ENCODE data around the gene RTKN. TPM values are rescaled to one million over a fixed set of nuclear protein-coding genes. Genes with fewer than 3 reads are reported as not detected.

RTKN gene
- total and polyA plus RNA-seq, 10 of the 15 experiments (the other 5 are each of a cell fraction or from before 2014, with no cell fraction given), result 0.50 to 12.3 (median 5.4) TPM

DNA sequence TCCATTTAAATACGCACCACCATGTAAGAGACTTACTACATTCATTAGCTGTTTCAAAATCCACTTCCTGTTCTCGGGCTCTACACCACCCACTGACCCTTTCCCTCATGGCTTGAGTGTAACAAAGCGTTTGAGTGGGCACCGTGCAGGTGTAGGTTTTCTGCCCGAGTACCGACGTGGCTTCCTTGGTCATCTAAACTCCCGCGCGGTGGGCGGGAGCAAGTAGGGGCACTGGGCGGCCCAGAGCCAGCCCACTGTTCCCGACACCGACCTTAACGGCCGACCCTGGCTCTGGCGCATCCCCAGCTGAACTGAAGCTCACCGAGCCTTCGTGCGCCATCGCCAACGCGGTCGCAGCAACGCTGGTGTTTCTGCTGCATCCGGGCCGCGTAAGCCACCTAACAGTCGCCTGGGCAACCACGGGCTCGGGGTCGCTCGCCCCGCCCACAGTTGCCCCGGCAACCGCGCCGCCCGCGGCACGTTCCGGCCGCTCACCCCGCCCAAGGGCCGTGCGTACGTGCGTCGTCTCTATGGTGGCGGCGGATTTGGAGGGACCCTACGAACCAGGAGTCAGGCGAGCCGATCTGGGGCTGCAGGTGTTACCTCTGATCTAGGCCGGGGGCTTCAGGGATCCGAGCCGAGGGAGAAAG lies 20.4 kb downstream of the RTKN start, which contains the start of the genes C2orf81 and WDR54 (continued):
- TF ChIP-seq SKIL (IDR thresholded peaks at IDR 0.05; ENCODE audit: low read depth, poor library complexity, severe bottlenecking) (no peak), CREB1 (IDR thresholded peaks at IDR 0.05; ENCODE audit: low read depth) (peak; percentile 60; the same call in 1 of the 2 replicates), BCL11A (IDR thresholded peaks at IDR 0.05; ENCODE audit: low read depth, low read length) (no peak), ZBTB40 (IDR thresholded peaks at IDR 0.05; ENCODE audit: borderline replicate concordance) (peak; percentile 64), CBX5 (IDR thresholded peaks at IDR 0.05; ENCODE audit: low read depth) (0 out of 2 replicates have a peak, but pooled peaks have one; percentile 5), SIN3A (IDR thresholded peaks at IDR 0.05; ENCODE audit: low read depth, low read length) (peak; percentile 96), RCOR1 (conservative IDR thresholded peaks at IDR 0.05; ENCODE audit: low read depth, low read length) (no peak), EED (IDR thresholded peaks at IDR 0.05; ENCODE audit: low read depth) (no peak), POU2F2 (IDR thresholded peaks at IDR 0.05; ENCODE audit: borderline replicate concordance, low read depth, low read length) (peak; percentile 83; the same call in 2 of the 3 replicates), NFYB (IDR thresholded peaks at IDR 0.05; ENCODE audit: insufficient read depth, low read depth, low read length) (no peak), POLR2AphosphoS2 (IDR thresholded peaks at IDR 0.05; ENCODE audit: low read depth, low read length) (peak; percentile 28; the same call in 1 of the 2 replicates), BRCA1 (IDR thresholded peaks at IDR 0.05; ENCODE audit: low read depth, low read length) (no peak), HCFC1 (IDR thresholded peaks at IDR 0.05; ENCODE audit: low read length) (peak; percentile 45), SRF (IDR thresholded peaks at IDR 0.05; ENCODE audit: low read depth in 2 of 2, low read length in 2 of 2) (no peak), SMARCA5 (IDR thresholded peaks at IDR 0.05) (peak; percentile 71; the same call in 1 of the 2 replicates), HDAC2 (IDR thresholded peaks at IDR 0.05) (no peak), TCF7 (IDR thresholded peaks at IDR 0.05; ENCODE audit: borderline replicate concordance) (no peak)
- TF ChIP-seq, protein P1, sequence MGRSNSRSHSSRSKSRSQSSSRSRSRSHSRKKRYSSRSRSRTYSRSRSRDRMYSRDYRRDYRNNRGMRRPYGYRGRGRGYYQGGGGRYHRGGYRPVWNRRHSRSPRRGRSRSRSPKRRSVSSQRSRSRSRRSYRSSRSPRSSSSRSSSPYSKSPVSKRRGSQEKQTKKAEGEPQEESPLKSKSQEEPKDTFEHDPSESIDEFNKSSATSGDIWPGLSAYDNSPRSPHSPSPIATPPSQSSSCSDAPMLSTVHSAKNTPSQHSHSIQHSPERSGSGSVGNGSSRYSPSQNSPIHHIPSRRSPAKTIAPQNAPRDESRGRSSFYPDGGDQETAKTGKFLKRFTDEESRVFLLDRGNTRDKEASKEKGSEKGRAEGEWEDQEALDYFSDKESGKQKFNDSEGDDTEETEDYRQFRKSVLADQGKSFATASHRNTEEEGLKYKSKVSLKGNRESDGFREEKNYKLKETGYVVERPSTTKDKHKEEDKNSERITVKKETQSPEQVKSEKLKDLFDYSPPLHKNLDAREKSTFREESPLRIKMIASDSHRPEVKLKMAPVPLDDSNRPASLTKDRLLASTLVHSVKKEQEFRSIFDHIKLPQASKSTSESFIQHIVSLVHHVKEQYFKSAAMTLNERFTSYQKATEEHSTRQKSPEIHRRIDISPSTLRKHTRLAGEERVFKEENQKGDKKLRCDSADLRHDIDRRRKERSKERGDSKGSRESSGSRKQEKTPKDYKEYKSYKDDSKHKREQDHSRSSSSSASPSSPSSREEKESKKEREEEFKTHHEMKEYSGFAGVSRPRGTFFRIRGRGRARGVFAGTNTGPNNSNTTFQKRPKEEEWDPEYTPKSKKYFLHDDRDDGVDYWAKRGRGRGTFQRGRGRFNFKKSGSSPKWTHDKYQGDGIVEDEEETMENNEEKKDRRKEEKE (IDR thresholded peaks at IDR 0.05), result no peak
- TF ChIP-seq, protein P2, sequence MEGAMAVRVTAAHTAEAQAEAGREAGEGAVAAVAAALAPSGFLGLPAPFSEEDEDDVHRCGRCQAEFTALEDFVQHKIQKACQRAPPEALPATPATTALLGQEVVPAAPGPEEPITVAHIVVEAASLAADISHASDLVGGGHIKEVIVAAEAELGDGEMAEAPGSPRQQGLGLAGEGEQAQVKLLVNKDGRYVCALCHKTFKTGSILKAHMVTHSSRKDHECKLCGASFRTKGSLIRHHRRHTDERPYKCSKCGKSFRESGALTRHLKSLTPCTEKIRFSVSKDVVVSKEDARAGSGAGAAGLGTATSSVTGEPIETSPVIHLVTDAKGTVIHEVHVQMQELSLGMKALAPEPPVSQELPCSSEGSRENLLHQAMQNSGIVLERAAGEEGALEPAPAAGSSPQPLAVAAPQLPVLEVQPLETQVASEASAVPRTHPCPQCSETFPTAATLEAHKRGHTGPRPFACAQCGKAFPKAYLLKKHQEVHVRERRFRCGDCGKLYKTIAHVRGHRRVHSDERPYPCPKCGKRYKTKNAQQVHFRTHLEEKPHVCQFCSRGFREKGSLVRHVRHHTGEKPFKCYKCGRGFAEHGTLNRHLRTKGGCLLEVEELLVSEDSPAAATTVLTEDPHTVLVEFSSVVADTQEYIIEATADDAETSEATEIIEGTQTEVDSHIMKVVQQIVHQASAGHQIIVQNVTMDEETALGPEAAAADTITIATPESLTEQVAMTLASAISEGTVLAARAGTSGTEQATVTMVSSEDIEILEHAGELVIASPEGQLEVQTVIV (IDR thresholded peaks at IDR 0.05; ENCODE audit: borderline replicate concordance, partially characterized antibody), result peak; percentile 66
